Osteocyte (in vitro differentiated cells): ENCODE data around the gene ERCC8. TPM values are rescaled to one million over a fixed set of nuclear protein-coding genes. Genes with fewer than 3 reads are reported as not detected.

Experiments
- DNase-seq: peaks from one replicate; pipeline ENCODE4 v3.0.0; 2021; ENCODE audit warnings: mixed read lengths; ENCODE audit not compliant: unreplicated experiment; ENCODE audit errors: extremely low spot score
- H3K27ac Mint-ChIP-seq: one replicate; pipeline ENCODE4 v1.8.0; 2021; ENCODE audit warnings: mild to moderate bottlenecking, mixed read lengths; ENCODE audit not compliant: unreplicated experiment
- H3K27me3 Mint-ChIP-seq: one replicate; pipeline ENCODE4 v1.8.0; 2021; ENCODE audit warnings: mixed read lengths; ENCODE audit not compliant: unreplicated experiment
- H3K36me3 Mint-ChIP-seq: one replicate; pipeline ENCODE4 v1.8.0; 2021; ENCODE audit warnings: mixed read lengths; ENCODE audit not compliant: unreplicated experiment
- H3K4me1 Mint-ChIP-seq: one replicate; pipeline ENCODE4 v1.8.0; 2021; ENCODE audit warnings: mixed read lengths; ENCODE audit not compliant: unreplicated experiment
- H3K4me3 Mint-ChIP-seq: one replicate; pipeline ENCODE4 v1.8.0; 2021; ENCODE audit warnings: mild to moderate bottlenecking, moderate library complexity, mixed read lengths; ENCODE audit not compliant: unreplicated experiment
- H3K9me3 Mint-ChIP-seq: one replicate; pipeline ENCODE4 v1.8.0; 2021; ENCODE audit warnings: mixed read lengths; ENCODE audit not compliant: unreplicated experiment
- total RNA-seq: library from RNA; stranded (reverse); gene quantifications from 2 replicates; pipeline ENCODE4 v1.2.1, GENCODE V29; 2021
- TF ChIP-seq, protein P1 (sequence below): fragments of 200-600 bp; sonication (generic); IDR thresholded peaks from 2 replicates; pipeline ENCODE4 v1.5.0; 2021; ENCODE audit warnings: antibody characterized with exemption, mild to moderate bottlenecking, moderate library complexity

The ERCC8 gene
- total RNA-seq, 1 donor from 2014 or later: 11.3 TPM

DNA sequence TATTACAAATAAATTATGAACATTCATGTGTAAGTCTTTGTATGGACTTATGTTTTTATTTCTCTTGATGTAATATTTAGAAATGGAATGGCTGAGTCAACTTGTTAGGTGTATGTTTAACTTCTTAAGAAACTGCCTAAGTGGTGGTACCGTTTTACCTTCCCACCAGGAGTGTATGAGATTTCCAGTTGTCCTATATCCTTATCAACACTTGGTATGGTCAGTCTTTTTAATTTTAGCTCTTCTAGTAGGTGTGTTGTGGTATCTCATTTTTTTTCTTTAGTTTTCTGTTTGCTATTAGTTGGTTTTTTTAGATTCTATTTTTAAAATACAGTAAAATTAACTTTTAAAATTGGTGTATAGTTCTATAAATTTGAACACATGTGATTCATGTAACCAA is 3.9 kb upstream of the ERCC8 start:
- Mint-ChIP-seq H3K27ac (no peak overlapping the region), H3K9me3 (no peaks in the 10 kb centered on the region), H3K4me3 (no peak overlapping the region), H3K36me3 (peaks cover 7% of the 10 kb centered on the region), H3K4me1 (peaks cover 16% of the 10 kb centered on the region), H3K27me3 (no peaks in the 10 kb centered on the region)
- TF ChIP-seq, protein P1, sequence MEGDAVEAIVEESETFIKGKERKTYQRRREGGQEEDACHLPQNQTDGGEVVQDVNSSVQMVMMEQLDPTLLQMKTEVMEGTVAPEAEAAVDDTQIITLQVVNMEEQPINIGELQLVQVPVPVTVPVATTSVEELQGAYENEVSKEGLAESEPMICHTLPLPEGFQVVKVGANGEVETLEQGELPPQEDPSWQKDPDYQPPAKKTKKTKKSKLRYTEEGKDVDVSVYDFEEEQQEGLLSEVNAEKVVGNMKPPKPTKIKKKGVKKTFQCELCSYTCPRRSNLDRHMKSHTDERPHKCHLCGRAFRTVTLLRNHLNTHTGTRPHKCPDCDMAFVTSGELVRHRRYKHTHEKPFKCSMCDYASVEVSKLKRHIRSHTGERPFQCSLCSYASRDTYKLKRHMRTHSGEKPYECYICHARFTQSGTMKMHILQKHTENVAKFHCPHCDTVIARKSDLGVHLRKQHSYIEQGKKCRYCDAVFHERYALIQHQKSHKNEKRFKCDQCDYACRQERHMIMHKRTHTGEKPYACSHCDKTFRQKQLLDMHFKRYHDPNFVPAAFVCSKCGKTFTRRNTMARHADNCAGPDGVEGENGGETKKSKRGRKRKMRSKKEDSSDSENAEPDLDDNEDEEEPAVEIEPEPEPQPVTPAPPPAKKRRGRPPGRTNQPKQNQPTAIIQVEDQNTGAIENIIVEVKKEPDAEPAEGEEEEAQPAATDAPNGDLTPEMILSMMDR: no peak
- no peak for DNase-seq

DNA sequence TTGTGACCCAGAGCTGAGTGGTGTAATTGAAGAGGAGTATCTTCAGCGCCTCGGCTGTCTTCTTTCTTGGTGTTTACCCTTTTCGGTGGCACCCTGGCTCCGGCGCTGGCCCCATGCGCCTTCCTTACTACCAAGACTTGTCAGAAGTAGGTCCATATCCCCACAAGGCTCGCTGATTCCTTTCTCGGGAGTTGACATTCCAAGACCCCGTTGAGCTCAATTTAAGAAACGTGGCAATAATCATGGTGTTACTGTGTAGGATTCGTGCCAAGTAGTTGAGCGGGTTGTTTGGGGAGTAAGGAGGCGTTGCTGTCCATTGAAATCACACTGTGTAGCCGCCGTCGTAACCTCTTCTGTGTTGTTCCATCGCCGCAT is 930 bp upstream of the ERCC8 start:
- DNase-seq: no peak
- peaks cover 3% of the 10 kb centered on the region for H3K36me3 Mint-ChIP-seq
- no peaks in the 10 kb centered on the region for H3K9me3 Mint-ChIP-seq
- no peak overlapping the region for H3K27ac Mint-ChIP-seq
- H3K27me3 Mint-ChIP-seq: no peaks in the 10 kb centered on the region
- H3K4me3 Mint-ChIP-seq: no peak overlapping the region
- peaks cover 16% of the 10 kb centered on the region for H3K4me1 Mint-ChIP-seq
- TF ChIP-seq, protein P1: no peak

GRCh38 chr5:60943624-60944023 is 1.2 kb downstream of the ERCC8 start:
- H3K9me3 Mint-ChIP-seq: no peaks in the 10 kb centered on the region
- TF ChIP-seq, protein P1: no peak
- peaks cover 2% of the 10 kb centered on the region for H3K36me3 Mint-ChIP-seq
- no peak for DNase-seq
- peaks cover 16% of the 10 kb centered on the region for H3K4me1 Mint-ChIP-seq
- H3K4me3 Mint-ChIP-seq: no peak overlapping the region
- H3K27me3 Mint-ChIP-seq: no peaks in the 10 kb centered on the region
- H3K27ac Mint-ChIP-seq: no peak overlapping the region

GRCh38 chr5:60929024-60929423 is 15.8 kb downstream of the ERCC8 start:
- no peak for DNase-seq
- no peaks in the 10 kb centered on the region for H3K9me3 Mint-ChIP-seq

GRCh38 chr5:60927450-60927849 is 17.4 kb downstream of the ERCC8 start:
- no peak for DNase-seq
- Mint-ChIP-seq H3K4me1 (no peaks in the 10 kb centered on the region), H3K9me3 (no peaks in the 10 kb centered on the region), H3K4me3 (no peak overlapping the region), H3K27me3 (no peaks in the 10 kb centered on the region), H3K36me3 (peaks cover 6% of the 10 kb centered on the region), H3K27ac (no peak overlapping the region)
- TF ChIP-seq, protein P1: no peak

More at GRCh38 chr5:60929024-60929423, 15.8 kb downstream of the ERCC8 start:
- peaks cover 6% of the 10 kb centered on the region for H3K36me3 Mint-ChIP-seq
- H3K4me1 Mint-ChIP-seq: no peaks in the 10 kb centered on the region
- H3K27ac Mint-ChIP-seq: no peak overlapping the region
- no peak overlapping the region for H3K4me3 Mint-ChIP-seq
- TF ChIP-seq, protein P1: peak; percentile 31
- no peaks in the 10 kb centered on the region for H3K27me3 Mint-ChIP-seq
